Measurements from ENCODE around the gene FKBP14.
"Not testable (repeated sequence)": the region's sequence is repeated elsewhere in the genome, so short reads cannot be mapped to it uniquely, and the experiment has no call there.

The FKBP14 gene, protein sequence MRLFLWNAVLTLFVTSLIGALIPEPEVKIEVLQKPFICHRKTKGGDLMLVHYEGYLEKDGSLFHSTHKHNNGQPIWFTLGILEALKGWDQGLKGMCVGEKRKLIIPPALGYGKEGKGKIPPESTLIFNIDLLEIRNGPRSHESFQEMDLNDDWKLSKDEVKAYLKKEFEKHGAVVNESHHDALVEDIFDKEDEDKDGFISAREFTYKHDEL

DNA sequence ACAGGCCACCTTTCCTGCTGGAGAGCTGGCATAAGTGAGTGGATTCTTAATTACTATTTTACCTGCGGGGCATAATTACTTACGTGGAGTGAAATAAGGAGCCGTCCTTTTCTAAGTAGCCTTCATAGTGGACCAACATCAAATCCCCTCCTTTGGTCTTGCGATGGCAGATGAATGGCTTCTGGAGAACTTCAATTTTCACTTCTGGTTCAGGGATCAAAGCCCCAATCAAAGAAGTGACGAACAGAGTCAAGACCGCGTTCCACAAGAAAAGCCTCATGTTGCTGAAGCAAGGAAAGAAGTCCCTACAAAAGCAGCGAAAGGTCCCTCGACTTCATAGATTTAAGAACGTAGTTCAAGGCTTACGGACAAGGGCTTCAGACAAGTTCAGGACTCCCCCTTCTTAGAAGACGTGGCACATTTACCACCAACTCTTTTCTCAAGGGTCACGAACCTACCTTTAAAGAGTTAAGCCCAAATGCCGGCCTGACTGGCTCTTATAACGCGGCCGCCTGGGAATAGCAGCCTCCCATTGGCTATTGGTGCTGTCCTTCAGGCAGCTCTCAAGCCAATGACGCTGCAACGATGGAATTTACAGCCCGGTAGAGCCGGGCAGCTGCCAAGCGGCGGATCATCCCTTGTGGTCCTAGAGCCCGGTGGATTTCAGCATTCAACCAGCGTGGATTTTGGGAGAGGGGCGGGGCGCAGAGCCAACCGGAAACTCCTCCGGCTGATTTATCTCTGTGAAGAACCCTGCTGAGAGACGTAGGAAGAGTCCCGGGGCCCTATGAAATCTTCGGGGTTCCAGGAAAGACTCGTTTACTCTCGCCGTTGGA, at the start of gene FKBP14:
Gene FKBP14 (minus strand): TSS at position 474 of the 836 bp plus-strand sequence. CDS start 194 bp downstream, at position 280.
- peak; percentile 96 for DNase-seq

DNA sequence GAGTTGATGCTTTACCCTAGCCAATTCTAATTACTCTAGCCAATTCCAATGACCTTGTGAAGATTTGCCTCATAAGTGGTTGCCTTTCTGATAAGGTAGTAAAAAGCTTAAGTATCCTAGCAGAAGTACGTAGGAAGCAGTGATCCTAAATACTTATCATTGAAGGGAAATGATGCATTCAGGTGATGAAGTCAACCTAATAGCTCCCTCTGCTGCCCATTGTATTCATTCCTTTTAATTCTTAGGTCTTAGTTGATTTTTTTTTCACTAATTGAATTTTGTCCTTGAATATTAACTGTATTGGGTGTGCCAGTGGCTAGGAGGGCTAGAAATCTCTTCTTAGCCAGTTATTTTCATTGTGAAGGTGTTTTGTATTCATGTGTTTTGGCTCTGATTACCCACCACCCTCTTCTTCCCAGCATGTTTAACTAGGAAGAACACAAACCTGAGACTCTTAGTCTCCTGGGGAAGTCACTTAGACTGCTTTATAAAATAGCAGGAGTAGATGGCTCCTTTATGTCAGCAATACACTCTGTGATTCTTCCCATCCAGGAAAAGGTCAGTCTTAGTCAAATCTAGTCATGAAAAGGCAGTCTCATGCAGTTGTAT, 48.0 kb upstream of the FKBP14 start:
- DNase-seq, result no peak

DNA sequence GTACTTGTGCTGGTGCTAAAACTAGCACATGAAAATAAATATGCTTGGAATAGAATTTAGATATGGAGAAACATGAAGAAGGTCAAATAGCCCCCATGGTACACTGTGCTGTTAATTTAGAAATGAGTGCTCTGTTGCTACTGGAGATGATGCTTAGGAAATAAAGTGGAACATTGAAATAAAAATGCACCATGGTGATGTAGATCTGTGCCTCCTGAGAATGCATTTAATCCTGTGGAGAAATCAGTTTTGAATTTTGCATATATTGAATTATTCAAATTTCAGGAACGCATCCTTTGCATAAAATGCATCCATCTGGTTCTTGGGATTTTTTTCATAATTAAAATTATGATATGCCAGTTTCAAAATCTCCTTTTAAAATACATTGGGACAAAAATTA, 46.2 kb upstream of the FKBP14 start:
- DNase-seq, result no peak

GRCh38 chr7:30070052-30070451, 43.5 kb upstream of the FKBP14 start:
- no peak for DNase-seq

- DNase-seq, result no peak
Measured at GRCh38 chr7:30069096-30069867, 42.8 kb upstream of the FKBP14 start.

GRCh38 chr7:30068117-30068516, 41.6 kb upstream of the FKBP14 start:
- no peak for DNase-seq

GRCh38 chr7:30066687-30067086, 40.2 kb upstream of the FKBP14 start:
- no peak for DNase-seq

GRCh38 chr7:30065746-30066145, 39.2 kb upstream of the FKBP14 start:
- no peak for DNase-seq

DNA sequence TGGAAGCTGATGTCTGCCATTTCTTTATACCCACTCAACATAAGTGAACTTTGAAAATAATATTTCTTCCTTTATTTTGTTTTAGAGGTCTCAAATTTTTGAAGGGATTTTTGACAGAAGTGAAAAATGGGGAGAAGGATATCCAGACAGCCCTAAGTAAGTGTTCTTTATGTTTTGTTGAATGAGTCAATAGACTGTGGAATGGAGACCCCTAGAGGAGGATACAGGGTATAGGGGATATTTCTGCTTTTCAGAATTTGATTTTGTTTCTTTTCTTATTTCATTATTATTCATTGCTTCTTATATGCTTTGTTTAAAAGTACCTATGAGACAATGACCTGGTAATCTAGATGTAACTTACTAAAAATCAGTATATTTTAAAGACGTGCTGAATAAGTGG, 36.1 kb upstream of the FKBP14 start:
- DNase-seq, result no peak

DNA sequence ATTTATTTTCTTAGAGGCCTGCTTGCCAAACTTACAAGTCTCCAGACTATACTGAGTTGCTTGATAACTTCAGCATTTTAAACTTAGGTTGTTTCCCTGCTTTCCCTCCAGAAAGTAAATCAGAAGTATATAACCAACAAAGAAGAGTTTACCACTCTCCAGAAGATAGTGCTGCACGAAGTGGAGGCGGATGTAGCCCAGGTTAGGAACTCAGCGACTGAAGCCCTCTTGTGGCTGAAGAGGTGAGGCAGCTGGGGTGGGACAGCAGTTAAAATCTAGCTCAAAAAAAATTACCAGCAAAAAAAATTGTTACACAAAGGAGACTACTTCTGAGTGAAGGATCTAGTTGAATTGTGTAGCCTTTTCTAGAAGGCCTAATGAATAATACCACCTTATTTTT, 35.3 kb upstream of the FKBP14 start:
- DNase-seq, result not testable (repeated sequence)

GRCh38 chr7:30057741-30058140, 31.2 kb upstream of the FKBP14 start:
- DNase-seq, result no peak

GRCh38 chr7:30053068-30053467, 26.6 kb upstream of the FKBP14 start:
- no peak for DNase-seq

DNA sequence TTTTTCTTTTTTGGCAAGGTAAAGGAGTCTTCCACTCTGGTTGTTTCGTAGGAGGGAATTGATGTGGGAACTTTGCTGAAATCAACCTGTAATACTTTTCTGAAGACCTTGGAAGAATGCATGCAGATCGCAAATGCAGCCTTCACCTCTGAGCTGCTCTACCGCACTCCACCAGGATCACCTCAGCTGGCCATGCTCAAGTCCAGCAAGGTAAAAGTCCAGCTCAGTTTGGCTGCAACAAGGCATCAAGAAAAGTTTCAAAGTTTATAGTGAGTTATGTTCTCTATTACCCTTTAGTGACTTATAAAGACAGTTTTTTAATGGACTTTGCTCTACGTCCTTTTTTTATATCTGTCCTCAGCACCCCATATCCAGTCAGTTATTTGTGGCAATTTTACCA, 22.7 kb upstream of the FKBP14 start:
- no peak for DNase-seq

DNA sequence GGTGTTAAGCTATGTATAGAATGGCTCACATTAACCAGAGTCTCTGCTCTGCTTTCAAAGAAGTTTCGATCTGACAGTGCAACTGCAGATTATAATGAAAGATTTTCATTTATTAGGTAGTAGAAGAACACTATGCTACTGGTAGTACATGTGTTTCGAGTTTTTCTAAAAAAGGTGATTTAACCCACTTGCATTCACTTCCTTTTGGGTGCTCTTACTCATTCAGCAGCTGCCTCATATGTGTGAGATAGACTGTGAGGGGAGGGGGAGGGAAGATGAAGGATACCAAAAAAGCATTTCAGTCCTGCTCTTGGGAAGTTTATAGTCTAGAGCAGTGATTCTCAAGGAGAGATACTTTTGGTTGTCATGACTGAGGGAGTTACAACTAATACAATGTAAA, 22.1 kb upstream of the FKBP14 start:
- no peak for DNase-seq

DNA sequence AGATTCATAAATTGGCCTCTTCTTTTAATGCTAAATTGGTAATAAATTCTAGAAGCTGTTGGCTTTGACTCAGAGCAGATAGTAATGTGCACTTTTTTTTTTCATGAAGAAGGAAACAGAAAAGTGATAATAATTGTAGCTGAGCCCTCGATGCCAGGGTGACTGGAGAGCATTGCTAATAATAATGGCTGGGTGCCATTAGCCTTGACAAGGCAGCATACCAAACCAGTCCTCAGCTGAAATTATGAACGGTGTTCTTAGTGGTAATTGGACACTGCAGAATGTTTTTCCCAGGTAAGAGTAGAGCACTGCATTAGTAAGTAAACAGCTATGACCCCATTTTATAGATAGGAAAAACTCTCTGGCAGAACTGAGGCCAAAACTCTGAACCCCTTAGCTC, 20.6 kb upstream of the FKBP14 start:
- no peak for DNase-seq

DNA sequence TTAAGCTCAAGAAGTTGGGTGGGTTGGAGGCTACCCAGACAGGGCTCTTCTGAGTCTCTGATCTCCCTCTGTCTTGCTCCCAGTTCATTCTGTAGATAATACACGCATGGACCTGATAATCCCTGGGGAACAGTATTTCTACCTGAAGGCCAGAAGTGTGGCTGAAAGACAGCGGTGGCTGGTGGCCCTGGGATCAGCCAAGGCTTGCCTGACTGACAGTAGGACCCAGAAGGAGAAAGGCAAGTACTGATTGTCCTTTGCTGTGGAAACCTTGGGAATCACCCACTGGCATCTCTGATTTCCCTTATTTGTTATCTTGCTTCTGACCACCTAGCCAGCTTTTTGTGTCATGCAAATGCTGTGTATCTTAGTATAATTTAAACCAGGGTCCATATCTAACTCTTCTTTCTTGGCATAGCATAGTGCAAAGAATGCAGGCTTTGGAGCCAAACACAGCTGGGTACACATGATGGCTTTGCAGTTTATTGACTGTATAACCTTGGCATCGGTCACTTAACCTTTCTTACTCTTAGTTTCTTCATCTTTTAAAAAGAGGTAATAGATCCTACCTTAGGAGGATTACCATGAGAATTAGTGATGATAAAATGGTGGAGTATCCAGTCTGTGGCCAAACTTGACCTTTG, 19.7 kb upstream of the FKBP14 start:
- DNase-seq, result no peak

- DNase-seq, result no peak
Measured at GRCh38 chr7:30041526-30042269, 15.2 kb upstream of the FKBP14 start.

DNA sequence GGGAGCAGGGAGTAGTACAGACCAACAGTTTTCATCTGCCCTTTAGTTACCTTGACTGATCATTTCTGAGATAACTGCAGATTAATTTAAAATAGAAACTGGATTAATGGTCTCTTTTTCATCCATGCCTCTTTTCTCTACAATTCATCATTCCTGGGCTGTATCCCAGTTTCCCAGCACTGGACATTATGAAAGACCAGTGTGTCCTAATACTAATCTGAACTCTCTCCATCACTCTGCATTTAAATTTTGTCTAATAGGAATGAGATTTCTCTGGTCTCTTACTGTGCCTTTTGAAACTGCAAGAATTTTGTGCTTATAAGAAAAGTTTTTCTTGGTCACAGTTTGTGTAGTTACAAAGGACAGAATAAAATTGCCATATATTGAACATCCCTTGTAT, 14.4 kb upstream of the FKBP14 start:
- no peak for DNase-seq

GRCh38 chr7:30038196-30038980, 11.9 kb upstream of the FKBP14 start:
- DNase-seq, result no peak

GRCh38 chr7:30036220-30036619, 9.7 kb upstream of the FKBP14 start:
- no peak for DNase-seq

DNA sequence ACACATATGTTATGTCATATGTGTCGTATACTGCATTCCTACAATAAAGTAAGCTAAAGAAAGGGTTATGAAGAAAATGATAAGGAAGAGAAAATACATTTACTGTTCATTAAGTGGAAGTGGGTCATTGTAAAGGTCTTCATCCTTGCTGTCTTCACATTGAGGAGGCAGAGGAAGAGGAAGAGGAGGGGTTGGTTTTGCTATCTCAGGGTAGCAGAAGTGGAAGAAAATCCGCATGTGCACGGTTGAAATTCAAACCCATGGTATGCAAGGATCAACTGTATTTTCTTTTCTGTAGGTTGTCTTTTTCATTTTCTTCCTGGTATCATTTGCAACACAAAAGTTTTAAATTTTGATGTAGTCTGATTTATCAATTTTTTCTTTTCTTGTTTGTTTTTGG, 8.0 kb upstream of the FKBP14 start:
- no peak for DNase-seq
